ENCODE data around the gene MUC21.

The MUC21 gene

DNA sequence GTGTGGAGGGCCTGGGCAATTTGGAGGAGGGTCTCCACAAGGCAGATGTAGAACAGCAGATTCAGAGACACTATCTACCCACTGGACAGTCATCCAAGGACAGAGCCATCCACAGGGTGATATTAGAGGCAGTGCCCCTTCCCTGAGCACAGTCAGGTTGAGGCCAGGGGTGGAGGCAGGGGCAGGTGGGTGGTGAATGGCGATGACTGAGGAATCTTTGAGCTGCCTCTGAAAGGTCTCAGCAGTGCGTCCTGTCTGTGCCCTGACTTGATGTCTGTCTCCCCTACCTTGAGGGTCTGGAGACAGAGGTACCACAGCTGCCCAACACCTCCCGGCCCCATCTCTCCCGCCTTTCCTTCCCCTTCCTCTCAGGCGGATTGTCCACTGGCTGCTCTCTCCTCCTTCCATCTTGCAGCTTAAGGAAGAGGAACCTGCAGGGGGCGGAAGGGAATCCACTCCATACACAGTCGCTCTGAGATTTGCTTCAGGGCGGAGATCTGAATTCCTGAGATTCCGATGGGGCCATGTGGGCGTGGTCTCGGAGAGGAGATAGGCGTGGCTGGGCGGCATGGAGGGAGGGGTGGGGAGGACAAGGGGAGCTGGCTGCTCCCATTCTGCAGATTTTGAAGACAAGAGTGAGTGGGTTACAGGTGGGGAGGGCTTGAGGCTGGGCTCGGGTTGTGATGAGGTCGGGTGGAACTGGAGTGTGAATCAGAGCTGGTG is 41.0 kb upstream of the MUC21 start:
- no peak for DNase-seq (ENCODE audit: low read depth)
- no peak overlapping the region for H3K4me3 ChIP-seq (ENCODE audit: low read depth, low read length)
- TF ChIP-seq, protein P1, sequence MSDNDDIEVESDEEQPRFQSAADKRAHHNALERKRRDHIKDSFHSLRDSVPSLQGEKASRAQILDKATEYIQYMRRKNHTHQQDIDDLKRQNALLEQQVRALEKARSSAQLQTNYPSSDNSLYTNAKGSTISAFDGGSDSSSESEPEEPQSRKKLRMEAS (IDR thresholded peaks at IDR 0.05; ENCODE audit: low read depth, low read length): no peak
- no peak for TF ChIP-seq MYC (IDR thresholded peaks at IDR 0.05; ENCODE audit: low read depth, low read length)
- no peak for TF ChIP-seq POLR2A (IDR thresholded peaks at IDR 0.05; ENCODE audit: extremely low read depth, insufficient read length)
- TF ChIP-seq, protein P2, sequence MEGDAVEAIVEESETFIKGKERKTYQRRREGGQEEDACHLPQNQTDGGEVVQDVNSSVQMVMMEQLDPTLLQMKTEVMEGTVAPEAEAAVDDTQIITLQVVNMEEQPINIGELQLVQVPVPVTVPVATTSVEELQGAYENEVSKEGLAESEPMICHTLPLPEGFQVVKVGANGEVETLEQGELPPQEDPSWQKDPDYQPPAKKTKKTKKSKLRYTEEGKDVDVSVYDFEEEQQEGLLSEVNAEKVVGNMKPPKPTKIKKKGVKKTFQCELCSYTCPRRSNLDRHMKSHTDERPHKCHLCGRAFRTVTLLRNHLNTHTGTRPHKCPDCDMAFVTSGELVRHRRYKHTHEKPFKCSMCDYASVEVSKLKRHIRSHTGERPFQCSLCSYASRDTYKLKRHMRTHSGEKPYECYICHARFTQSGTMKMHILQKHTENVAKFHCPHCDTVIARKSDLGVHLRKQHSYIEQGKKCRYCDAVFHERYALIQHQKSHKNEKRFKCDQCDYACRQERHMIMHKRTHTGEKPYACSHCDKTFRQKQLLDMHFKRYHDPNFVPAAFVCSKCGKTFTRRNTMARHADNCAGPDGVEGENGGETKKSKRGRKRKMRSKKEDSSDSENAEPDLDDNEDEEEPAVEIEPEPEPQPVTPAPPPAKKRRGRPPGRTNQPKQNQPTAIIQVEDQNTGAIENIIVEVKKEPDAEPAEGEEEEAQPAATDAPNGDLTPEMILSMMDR (IDR thresholded peaks at IDR 0.05; ENCODE audit: low read depth, low read length): no peak

DNA sequence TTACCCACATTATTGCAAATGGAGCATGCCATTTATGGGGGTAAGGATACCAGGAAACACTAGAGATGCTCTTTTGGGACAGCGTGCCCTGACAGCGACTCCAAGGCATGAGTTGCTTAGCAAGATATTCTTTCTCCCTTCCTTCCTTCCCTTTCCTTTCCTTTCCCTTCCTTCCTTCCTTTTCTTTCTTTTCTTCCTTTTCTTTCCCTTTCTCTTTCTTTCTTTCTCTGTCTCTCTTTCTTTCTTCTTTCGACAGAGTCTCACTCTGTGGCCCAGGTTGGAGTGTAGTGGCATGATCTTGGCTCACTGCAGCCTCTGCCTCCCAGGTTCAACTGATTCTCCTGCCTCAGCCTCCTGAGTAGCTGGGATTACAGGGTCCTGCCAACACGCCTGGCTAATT is 39.5 kb upstream of the MUC21 start:
- DNase-seq (ENCODE audit: low read depth): no peak
- TF ChIP-seq, protein P2 (IDR thresholded peaks at IDR 0.05; ENCODE audit: low read depth, low read length): no peak
- TF ChIP-seq, protein P1 (IDR thresholded peaks at IDR 0.05; ENCODE audit: low read depth, low read length): no peak
- no peak for TF ChIP-seq MYC (IDR thresholded peaks at IDR 0.05; ENCODE audit: low read depth, low read length)
- TF ChIP-seq POLR2A (IDR thresholded peaks at IDR 0.05; ENCODE audit: extremely low read depth, insufficient read length): no peak

DNA sequence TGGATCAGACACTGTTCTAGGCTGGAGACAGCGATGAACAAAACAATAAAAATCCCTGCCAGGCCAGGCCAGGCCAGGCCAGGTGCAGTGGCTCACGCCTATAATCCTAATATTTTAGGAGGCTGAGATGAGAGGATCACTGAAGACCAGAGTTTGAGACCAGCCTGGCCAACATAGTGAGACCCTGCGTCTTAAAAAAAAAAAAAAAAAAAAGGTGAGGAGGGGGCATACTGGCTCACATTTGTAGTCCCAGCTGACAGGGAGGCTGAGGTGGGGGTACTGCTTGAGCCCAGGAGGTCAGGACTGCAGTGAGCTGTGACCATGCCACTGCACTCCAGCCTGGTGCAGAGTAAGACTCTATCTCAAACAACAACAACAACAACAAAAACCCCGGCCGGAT is 38.2 kb upstream of the MUC21 start:
- no peak for DNase-seq (ENCODE audit: low read depth)
- TF ChIP-seq, protein P1 (IDR thresholded peaks at IDR 0.05; ENCODE audit: low read depth, low read length): no peak
- no peak for TF ChIP-seq MYC (IDR thresholded peaks at IDR 0.05; ENCODE audit: low read depth, low read length)
- no peak for TF ChIP-seq POLR2A (IDR thresholded peaks at IDR 0.05; ENCODE audit: extremely low read depth, insufficient read length)
- TF ChIP-seq, protein P2 (IDR thresholded peaks at IDR 0.05; ENCODE audit: low read depth, low read length): no peak
- H3K4me3 ChIP-seq (ENCODE audit: low read depth, low read length): no peak overlapping the region

More for the DNA sequence above, 39.5 kb upstream of the MUC21 start:
- no peak overlapping the region for H3K4me3 ChIP-seq (ENCODE audit: low read depth, low read length)

GRCh38 chr6:30947231-30947630 is 36.3 kb upstream of the MUC21 start:
- no peak for DNase-seq (ENCODE audit: low read depth)
- TF ChIP-seq MYC (IDR thresholded peaks at IDR 0.05; ENCODE audit: low read depth, low read length) (no peak), POLR2A (IDR thresholded peaks at IDR 0.05; ENCODE audit: extremely low read depth, insufficient read length) (no peak)
- TF ChIP-seq, protein P2 (IDR thresholded peaks at IDR 0.05; ENCODE audit: low read depth, low read length): no peak
- TF ChIP-seq, protein P1 (IDR thresholded peaks at IDR 0.05; ENCODE audit: low read depth, low read length): no peak
- no peak overlapping the region for H3K4me3 ChIP-seq (ENCODE audit: low read depth, low read length)

- H3K4me3 ChIP-seq (ENCODE audit: low read depth, low read length): no peak overlapping the region
- DNase-seq (ENCODE audit: low read depth): no peak
- TF ChIP-seq, protein P2 (IDR thresholded peaks at IDR 0.05; ENCODE audit: low read depth, low read length): no peak
- no peak for TF ChIP-seq POLR2A (IDR thresholded peaks at IDR 0.05; ENCODE audit: extremely low read depth, insufficient read length)
- TF ChIP-seq, protein P1 (IDR thresholded peaks at IDR 0.05; ENCODE audit: low read depth, low read length): no peak
Observed at GRCh38 chr6:30948811-30949210, 34.7 kb upstream of the MUC21 start.
